Measurements from ENCODE around the gene DDX25. TPM values are rescaled to one million over a fixed set of nuclear protein-coding genes. Genes with fewer than 3 reads are reported as not detected.
A peak's percentile ranks its signal among the peaks of the same experiment; 100 is the strongest.

The DDX25 gene
- total RNA-seq, 1 experiment from 2014 or later, result not detected

DNA sequence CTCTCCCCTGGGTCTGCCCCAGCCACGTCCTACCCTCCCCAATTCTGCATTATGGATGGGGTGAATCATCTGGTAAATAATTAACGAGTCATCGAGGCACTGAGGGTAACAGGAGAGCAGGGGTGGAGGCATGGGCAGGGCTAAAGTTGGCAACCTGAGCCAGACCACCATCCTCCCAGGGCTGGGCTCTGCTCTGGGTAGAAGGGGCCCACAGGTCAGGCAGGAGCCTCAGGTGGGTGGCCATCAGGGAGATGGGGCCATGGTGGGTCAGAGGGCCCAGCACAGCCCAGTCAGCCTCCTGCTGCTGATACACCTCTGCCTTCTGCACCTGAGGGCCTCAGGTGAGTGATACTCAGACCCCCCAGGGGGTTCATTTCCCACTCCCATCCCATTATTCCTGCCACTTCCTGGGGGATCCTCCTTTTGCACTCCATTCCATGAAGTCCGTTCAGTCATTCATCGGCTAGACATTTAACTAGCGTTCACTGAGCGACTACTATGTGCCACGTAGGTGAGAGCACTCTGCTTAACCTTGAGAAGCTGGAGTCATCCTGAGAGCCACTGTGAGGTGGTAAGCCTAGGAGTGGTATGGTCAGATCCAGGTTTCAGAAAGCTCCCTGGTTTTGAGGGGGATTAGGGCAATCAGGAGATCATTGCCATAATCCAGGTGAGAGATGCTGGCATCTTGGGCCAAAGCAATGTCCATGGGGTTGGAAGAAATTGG, 41.7 kb downstream of the DDX25 start, which contains the start of gene VSIG10L2:
TSS of gene VSIG10L2 (plus strand) at position 248 of the 724 bp plus-strand sequence. CDS start at position 260, 12 bp downstream.
- H3K4me3 ChIP-seq (ENCODE audit: low read length), result no peak within 1 kb of the TSS
- no peak within 1 kb of the TSS for H3K4me2 ChIP-seq (ENCODE audit: low read length)
- H3K79me2 ChIP-seq (ENCODE audit: low read length), result no peaks in the 10 kb centered on the region
- peaks cover 6% of the 10 kb centered on the region; the same call in 1 of the 2 replicates for H3K4me1 ChIP-seq (ENCODE audit: insufficient read depth, low read length)
- H3K9ac ChIP-seq (ENCODE audit: low read length), result no peak within 1 kb of the TSS
- no peaks in the 10 kb centered on the region for H3K27me3 ChIP-seq (ENCODE audit: low read length)
- POLR2A ChIA-PET (ENCODE audit: unreplicated experiment), result no interaction called here
- ATAC-seq (no peak), DNase-seq (peak; percentile 31)
- H4K20me1 ChIP-seq (ENCODE audit: low read length), result no peaks in the 10 kb centered on the region
- TF ChIP-seq, protein P1, sequence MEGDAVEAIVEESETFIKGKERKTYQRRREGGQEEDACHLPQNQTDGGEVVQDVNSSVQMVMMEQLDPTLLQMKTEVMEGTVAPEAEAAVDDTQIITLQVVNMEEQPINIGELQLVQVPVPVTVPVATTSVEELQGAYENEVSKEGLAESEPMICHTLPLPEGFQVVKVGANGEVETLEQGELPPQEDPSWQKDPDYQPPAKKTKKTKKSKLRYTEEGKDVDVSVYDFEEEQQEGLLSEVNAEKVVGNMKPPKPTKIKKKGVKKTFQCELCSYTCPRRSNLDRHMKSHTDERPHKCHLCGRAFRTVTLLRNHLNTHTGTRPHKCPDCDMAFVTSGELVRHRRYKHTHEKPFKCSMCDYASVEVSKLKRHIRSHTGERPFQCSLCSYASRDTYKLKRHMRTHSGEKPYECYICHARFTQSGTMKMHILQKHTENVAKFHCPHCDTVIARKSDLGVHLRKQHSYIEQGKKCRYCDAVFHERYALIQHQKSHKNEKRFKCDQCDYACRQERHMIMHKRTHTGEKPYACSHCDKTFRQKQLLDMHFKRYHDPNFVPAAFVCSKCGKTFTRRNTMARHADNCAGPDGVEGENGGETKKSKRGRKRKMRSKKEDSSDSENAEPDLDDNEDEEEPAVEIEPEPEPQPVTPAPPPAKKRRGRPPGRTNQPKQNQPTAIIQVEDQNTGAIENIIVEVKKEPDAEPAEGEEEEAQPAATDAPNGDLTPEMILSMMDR (conservative IDR thresholded peaks at IDR 0.05; ENCODE audit: low read depth, low read length), result no peak
- TF ChIP-seq EZH2 (IDR thresholded peaks at IDR 0.05; ENCODE audit: low read length, unreplicated experiment), result no peak
- no peak for TF ChIP-seq EZH2phosphoT487 (IDR thresholded peaks at IDR 0.05; ENCODE audit: borderline replicate concordance, low read length)
- no peaks in the 10 kb centered on the region for H3K9me2 ChIP-seq (replicated peaks; ENCODE audit: low read length)
- no TSS peak for BruUV-seq (replicated peaks)
- H3K27ac ChIP-seq (ENCODE audit: low read length), result no peak within 1 kb of the TSS
- CTCF ChIA-PET, result no interaction called here
- no peak within 1 kb of the TSS for H2AFZ ChIP-seq (ENCODE audit: low read length)
- intact Hi-C loops (cut with micrococcal nuclease), result no loop called here
- no peaks in the 10 kb centered on the region for H3K9me3 ChIP-seq (ENCODE audit: low read length)
- H3F3A ChIP-seq (ENCODE audit: low read length, unreplicated experiment), result no peaks in the 10 kb centered on the region
- no peaks in the 10 kb centered on the region for H3K36me3 ChIP-seq (ENCODE audit: low read depth, low read length)

DNA sequence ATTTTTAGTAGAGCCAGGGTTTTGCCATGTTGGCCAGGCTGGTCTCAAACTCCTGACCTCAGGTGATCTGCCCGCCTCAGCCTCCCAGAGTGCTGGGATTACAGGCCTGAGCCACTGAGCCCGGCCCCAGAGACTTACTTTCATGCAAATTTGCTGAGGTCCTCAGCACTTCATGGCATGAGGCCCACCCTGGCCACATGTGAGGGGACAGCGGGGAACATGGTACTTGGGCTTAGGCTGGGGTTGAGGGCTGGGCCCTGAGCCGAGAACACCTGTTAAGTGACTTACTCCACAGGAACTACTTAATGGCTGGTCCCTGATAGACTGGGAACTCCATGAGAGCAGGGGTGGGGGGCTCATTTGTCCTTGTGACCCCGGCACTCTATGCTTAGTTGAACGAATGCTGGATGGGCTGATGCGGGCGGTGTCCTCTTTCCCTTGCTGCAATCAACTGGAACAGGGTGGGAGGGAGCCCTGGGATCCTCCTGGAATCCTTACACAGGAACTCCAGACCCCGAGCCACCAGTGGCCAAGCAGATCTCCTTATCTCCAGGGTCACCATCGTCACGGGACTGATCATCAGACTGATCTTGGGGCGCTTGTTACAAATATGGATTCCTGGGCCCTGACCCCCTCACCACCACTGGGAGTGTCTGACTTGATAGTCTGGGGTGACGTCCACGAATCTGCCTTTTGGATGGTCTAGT, 42.6 kb downstream of the DDX25 start:
- no peak overlapping the region for H3K9ac ChIP-seq (ENCODE audit: low read length)
- POLR2A ChIA-PET (ENCODE audit: unreplicated experiment), result no interaction called here
- no peak overlapping the region for H3K4me2 ChIP-seq (ENCODE audit: low read length)
- ATAC-seq (no peak), DNase-seq (no peak)
- no peak overlapping the region for H2AFZ ChIP-seq (ENCODE audit: low read length)
- H3K9me3 ChIP-seq (ENCODE audit: low read length), result no peaks in the 10 kb centered on the region
- no TSS peak for BruUV-seq (replicated peaks)
- H3F3A ChIP-seq (ENCODE audit: low read length, unreplicated experiment), result no peaks in the 10 kb centered on the region
- H3K27me3 ChIP-seq (ENCODE audit: low read length), result no peaks in the 10 kb centered on the region
- no peaks in the 10 kb centered on the region for H3K36me3 ChIP-seq (ENCODE audit: low read depth, low read length)
- CTCF ChIA-PET, result no interaction called here
- H3K27ac ChIP-seq (ENCODE audit: low read length), result no peak overlapping the region
- TF ChIP-seq EZH2 (IDR thresholded peaks at IDR 0.05; ENCODE audit: low read length, unreplicated experiment) (no peak), EZH2phosphoT487 (IDR thresholded peaks at IDR 0.05; ENCODE audit: borderline replicate concordance, low read length) (no peak)
- TF ChIP-seq, protein P1 (conservative IDR thresholded peaks at IDR 0.05; ENCODE audit: low read depth, low read length), result no peak
- peaks cover 6% of the 10 kb centered on the region; the same call in 1 of the 2 replicates for H3K4me1 ChIP-seq (ENCODE audit: insufficient read depth, low read length)
- H3K4me3 ChIP-seq (ENCODE audit: low read length), result no peak overlapping the region
- no peaks in the 10 kb centered on the region for H3K79me2 ChIP-seq (ENCODE audit: low read length)
- no peaks in the 10 kb centered on the region for H3K9me2 ChIP-seq (replicated peaks; ENCODE audit: low read length)
- intact Hi-C loops (cut with micrococcal nuclease), result no loop called here
- no peaks in the 10 kb centered on the region for H4K20me1 ChIP-seq (ENCODE audit: low read length)
